WERI-Rb-1 (cell line): ENCODE data around the gene CDKN1C.

ENCODE experiments used
- DNase-seq: peaks from one replicate; pipeline ENCODE4 v3.0.0-alpha.2; 2020
- H3K27ac ChIP-seq: fragments of 250-450 bp; sonication (Bioruptor Pico); 2 replicates; pipeline ENCODE4 v1.5.1; 2020; ENCODE audit warnings: mild to moderate bottlenecking, moderate library complexity
- H3K27me3 ChIP-seq: fragments of 250-450 bp; sonication (Bioruptor Pico); 2 replicates; pipeline ENCODE4 v1.5.1; 2021; ENCODE audit warnings: mild to moderate bottlenecking, low read depth, moderate library complexity; ENCODE audit not compliant: insufficient read depth, severe bottlenecking
- H3K36me3 ChIP-seq: fragments of 250-450 bp; sonication (Bioruptor Pico); 2 replicates; pipeline ENCODE4 v1.5.1; 2020; ENCODE audit warnings: mild to moderate bottlenecking, moderate library complexity
- H3K4me3 ChIP-seq: 2 replicates; pipeline ENCODE4 v1.5.1; 2011; ENCODE audit warnings: low read depth, mild to moderate bottlenecking, control low read depth, low read length
- H3K9me3 ChIP-seq: fragments of 250-450 bp; sonication (Bioruptor Pico); 2 replicates; pipeline ENCODE4 v1.5.1; 2021; ENCODE audit warnings: mild to moderate bottlenecking, moderate library complexity; ENCODE audit not compliant: severe bottlenecking
- TF ChIP-seq, protein P1 (sequence below): IDR thresholded peaks from 2 replicates; pipeline ENCODE4 v1.5.1; 2011; ENCODE audit warnings: low read depth, mild to moderate bottlenecking, control low read depth, inconsistent platforms, low read length

CDKN1C gene

DNA sequence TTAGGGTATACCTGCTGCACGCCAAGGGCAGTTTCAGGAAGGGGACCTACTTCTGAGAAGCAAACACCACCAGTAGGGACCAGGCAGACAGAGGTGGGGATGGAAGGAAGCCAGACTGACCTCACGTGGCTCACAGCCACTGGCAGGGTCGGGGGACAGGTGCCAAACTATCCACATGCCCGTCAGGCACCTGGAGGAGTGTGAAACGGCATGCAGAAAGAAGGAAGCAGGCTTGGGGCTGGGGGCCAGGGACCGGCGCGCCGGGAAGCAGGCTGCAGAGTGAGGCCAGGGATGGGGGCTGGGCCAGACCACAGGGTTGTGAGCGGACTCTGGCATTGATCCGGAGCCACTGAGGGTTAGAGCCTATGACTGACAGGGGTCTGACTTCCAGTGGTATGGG lies 47.5 kb downstream of the CDKN1C start:
- TF ChIP-seq, protein P1, sequence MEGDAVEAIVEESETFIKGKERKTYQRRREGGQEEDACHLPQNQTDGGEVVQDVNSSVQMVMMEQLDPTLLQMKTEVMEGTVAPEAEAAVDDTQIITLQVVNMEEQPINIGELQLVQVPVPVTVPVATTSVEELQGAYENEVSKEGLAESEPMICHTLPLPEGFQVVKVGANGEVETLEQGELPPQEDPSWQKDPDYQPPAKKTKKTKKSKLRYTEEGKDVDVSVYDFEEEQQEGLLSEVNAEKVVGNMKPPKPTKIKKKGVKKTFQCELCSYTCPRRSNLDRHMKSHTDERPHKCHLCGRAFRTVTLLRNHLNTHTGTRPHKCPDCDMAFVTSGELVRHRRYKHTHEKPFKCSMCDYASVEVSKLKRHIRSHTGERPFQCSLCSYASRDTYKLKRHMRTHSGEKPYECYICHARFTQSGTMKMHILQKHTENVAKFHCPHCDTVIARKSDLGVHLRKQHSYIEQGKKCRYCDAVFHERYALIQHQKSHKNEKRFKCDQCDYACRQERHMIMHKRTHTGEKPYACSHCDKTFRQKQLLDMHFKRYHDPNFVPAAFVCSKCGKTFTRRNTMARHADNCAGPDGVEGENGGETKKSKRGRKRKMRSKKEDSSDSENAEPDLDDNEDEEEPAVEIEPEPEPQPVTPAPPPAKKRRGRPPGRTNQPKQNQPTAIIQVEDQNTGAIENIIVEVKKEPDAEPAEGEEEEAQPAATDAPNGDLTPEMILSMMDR = no peak
- no peaks in the 10 kb centered on the region for H3K27me3 ChIP-seq
- DNase-seq = no peak
- no peaks in the 10 kb centered on the region for H3K9me3 ChIP-seq
- H3K4me3 ChIP-seq = no peak overlapping the region
- no peak overlapping the region; the same call in 1 of the 2 replicates for H3K27ac ChIP-seq
- no peaks in the 10 kb centered on the region for H3K36me3 ChIP-seq

DNA sequence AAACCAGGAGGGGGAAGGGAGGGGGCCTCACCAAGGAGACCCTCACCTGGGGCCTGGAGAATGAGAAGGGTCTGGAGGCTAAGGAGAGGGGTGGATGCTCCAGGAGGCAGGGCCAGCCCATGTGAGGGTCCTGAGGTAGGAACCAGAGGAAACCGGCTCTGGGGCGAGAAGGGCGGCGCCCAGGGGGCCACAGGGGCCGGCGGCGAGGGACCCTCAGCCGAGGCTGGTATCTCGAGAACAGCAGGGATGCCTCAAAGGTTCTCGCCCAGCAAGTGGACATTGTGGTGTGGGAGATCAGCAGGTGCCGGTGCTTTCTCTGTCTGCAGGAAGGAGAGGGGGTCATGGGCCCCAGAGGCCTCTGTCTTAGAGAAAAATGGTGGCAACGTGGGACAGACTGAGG lies 47.9 kb downstream of the CDKN1C start:
- Histone ChIP-seq H3K4me3 (no peak overlapping the region), H3K9me3 (no peaks in the 10 kb centered on the region), H3K27me3 (no peaks in the 10 kb centered on the region), H3K36me3 (no peaks in the 10 kb centered on the region), H3K27ac (peak overlapping the region; percentile 78)
- no peak for DNase-seq
- TF ChIP-seq, protein P1 = no peak

DNA sequence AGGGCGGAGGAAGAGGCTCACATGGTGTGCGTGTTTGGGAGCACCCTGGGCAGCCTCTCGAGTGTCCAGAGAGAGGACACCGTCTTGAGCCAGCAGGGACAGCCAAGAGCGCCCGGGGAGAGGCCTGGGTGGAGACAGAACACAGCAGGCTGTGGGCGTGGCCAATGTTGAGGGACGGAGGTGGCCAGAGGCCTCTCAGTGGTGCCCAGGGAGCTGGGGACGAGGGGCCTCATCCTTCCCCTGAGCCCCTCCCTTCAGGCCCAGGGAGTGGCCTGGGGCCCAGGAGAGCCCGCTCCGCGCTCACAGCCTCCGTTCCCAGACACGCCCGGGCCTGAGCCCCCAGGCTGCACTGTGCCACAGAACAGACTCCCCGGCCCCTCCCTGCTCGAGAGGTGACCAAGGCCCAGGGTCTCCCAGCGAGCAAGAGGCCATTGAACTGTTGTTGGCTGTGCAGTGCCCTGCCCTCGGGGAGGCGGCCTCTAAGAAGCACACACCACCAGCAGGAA lies 48.4 kb downstream of the CDKN1C start:
- no peaks in the 10 kb centered on the region for H3K27me3 ChIP-seq
- DNase-seq = peak; percentile 97
- H3K4me3 ChIP-seq = no peak overlapping the region
- H3K9me3 ChIP-seq = no peaks in the 10 kb centered on the region
- no peaks in the 10 kb centered on the region for H3K36me3 ChIP-seq
- TF ChIP-seq, protein P1 = peak; percentile 79
- H3K27ac ChIP-seq = peak overlapping the region; percentile 78

DNA sequence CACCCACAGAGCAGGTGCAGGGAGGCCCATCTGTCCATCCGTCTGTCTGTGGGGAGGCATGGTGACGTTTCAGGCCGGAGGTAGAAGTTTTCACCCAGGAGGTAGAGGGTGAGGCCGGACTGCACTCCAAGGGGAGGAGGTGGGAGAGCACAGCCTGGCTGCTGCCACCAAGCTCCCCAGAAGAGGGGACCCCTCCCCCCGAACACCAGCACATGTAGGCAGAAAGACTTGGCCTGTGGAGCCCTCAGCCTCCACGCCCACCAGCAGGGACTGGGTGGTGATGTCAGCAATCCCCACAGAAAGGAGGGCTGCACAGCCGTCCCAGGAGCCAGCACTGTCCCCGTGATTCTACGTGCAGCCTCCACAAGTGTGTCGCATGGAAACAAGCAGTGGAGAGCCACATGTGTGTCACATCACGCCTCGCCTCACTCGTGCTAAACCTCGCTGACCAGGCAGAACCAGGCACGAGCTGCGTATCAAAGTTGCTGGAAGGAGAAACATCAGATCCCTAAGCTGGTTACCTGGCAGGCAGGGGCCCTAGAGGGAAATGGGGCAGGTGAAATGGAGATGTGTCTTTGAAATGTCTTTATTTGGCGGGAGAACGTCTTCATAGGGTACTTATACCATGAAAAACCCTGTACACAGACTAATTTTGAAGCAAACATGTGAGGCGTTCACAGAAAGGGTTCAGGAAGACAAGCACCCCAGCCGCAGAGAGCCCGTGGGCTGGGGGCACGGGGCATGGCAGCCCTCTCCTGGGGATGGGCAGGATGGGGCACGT lies 49.1 kb downstream of the CDKN1C start:
- H3K27ac ChIP-seq = peak overlapping the region; percentile 32
- no peak overlapping the region for H3K4me3 ChIP-seq
- no peaks in the 10 kb centered on the region for H3K36me3 ChIP-seq
- H3K27me3 ChIP-seq = no peaks in the 10 kb centered on the region
- no peaks in the 10 kb centered on the region for H3K9me3 ChIP-seq
- TF ChIP-seq, protein P1 = no peak
- peak; percentile 25 for DNase-seq

DNA sequence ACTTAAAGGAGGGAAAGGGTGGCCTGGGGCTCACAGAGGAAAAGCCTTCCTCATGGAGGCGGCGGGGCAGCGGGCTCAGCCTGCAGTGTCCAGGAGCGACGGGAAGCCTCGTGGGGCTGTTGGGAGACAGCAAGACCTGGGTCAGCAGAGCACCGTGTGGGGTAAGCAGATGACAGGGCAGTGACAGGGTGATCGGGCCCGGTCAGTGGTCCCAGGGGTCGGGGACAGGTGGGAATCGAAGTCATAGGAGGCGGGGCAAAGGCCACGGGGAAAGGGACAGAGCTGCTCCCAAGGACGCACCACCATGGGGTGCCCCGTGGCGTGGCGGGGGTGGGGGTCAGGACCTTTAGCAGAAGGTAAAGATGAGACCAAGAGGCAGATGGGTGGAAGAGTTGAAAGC lies 49.8 kb downstream of the CDKN1C start:
- H3K36me3 ChIP-seq = no peaks in the 10 kb centered on the region
- H3K9me3 ChIP-seq = no peaks in the 10 kb centered on the region
- no peak for DNase-seq
- H3K27ac ChIP-seq = no peak overlapping the region
- no peaks in the 10 kb centered on the region for H3K27me3 ChIP-seq
- no peak overlapping the region for H3K4me3 ChIP-seq
- TF ChIP-seq, protein P1 = no peak
